H1 (cell line): ENCODE results near the gene TBC1D22B. TPM values are rescaled to one million over a fixed set of nuclear protein-coding genes. Genes with fewer than 3 reads are reported as not detected.

Source experiments
- CTCF ChIA-PET: fragments of 300-600 bp; sonication (Branson Sonifier 250); formaldehyde crosslinking; loops from one replicate; lab custom pipeline; 2021; ENCODE audit not compliant: partially characterized antibody; lab: Charles Lee
- POLR2A ChIA-PET: fragments of 300-600 bp; sonication (Branson Sonifier 250); formaldehyde crosslinking; loops from one replicate; lab custom pipeline; 2021; ENCODE audit warnings: inconsistent platforms; ENCODE audit not compliant: partially characterized antibody; lab: Charles Lee
- DNase-seq, 2 experiments: peaks; one replicate each; pipeline versions ENCODE4 v3.0.0 to v3.0.0-alpha.2; 2010 to 2022; ENCODE audit warnings: low spot score in 2 of 2, low read depth in 1 of 2, mixed read lengths in 1 of 2
- FAIRE-seq: peaks from 2 replicates; lab custom pipeline; 2011; peaks lifted over from hg19 to GRCh38; lab: Jason Lieb, UNC
- H2AFZ ChIP-seq: 2 replicates; pipeline ENCODE4 v1.8.1; 2012; ENCODE audit warnings: low read length, inconsistent platforms
- H2AK5ac ChIP-seq: 2 replicates; pipeline ENCODE4 v1.6.1; 2013; ENCODE audit warnings: low read depth, low read length
- H2BK120ac ChIP-seq: replicated peaks from 2 replicates; pipeline ENCODE3; 2013; ENCODE audit warnings: low read depth, low read length, inconsistent platforms
- H2BK12ac ChIP-seq: 2 replicates; pipeline ENCODE4 v1.6.1; 2013; ENCODE audit warnings: low read depth, low read length
- H2BK15ac ChIP-seq: 2 replicates; pipeline ENCODE4 v1.6.1; 2013; ENCODE audit warnings: low read length
- H2BK20ac ChIP-seq: 2 replicates; pipeline ENCODE4 v1.6.1; 2013; ENCODE audit warnings: low read length
- H2BK5ac ChIP-seq: 2 replicates; pipeline ENCODE4 v1.6.1; 2013; ENCODE audit warnings: low read depth, low read length
- H3K14ac ChIP-seq: 2 replicates; pipeline ENCODE4 v1.6.1; 2013; ENCODE audit warnings: inconsistent platforms; ENCODE audit not compliant: insufficient read length
- H3K18ac ChIP-seq: 2 replicates; pipeline ENCODE4 v1.6.1; 2013; ENCODE audit warnings: low read length; ENCODE audit errors: extremely low read depth
- H3K23ac ChIP-seq: 2 replicates; pipeline ENCODE4 v1.6.1; 2013; ENCODE audit warnings: inconsistent platforms; ENCODE audit not compliant: insufficient read length
- H3K23me2 ChIP-seq: 2 replicates; pipeline ENCODE4 v1.6.1; 2013; ENCODE audit warnings: low read depth, low read length
- H3K27ac ChIP-seq: 2 replicates; pipeline ENCODE4 v1.6.1; 2011; ENCODE audit warnings: low read depth, low read length, inconsistent platforms
- H3K27me3 ChIP-seq, 4 experiments: replicated peaks in 1 of 4; 1 replicate in 1 of 4; 2 replicates in 3 of 4; pipeline versions ENCODE4 v1.6.1 to v1.8.1; 2011 to 2013; ENCODE audit warnings: low read length in 3 of 4, mild to moderate bottlenecking in 3 of 4, inconsistent platforms in 2 of 4, mixed read lengths in 2 of 4, moderate library complexity in 1 of 4; ENCODE audit not compliant: control insufficient read depth in 3 of 4, insufficient read depth in 3 of 4; ENCODE audit errors: extremely low read depth in 1 of 4
- H3K36me3 ChIP-seq, 4 experiments: 2 replicates each; pipeline versions ENCODE4 v1.6.1 to v1.8.1; 2011 to 2013; ENCODE audit warnings: mild to moderate bottlenecking in 4 of 4, low read length in 3 of 4, moderate library complexity in 2 of 4, control low read depth in 1 of 4, inconsistent platforms in 1 of 4; ENCODE audit not compliant: insufficient read depth in 4 of 4, control insufficient read depth in 2 of 4
- H3K4ac ChIP-seq: replicated peaks from 2 replicates; pipeline ENCODE3; 2013; ENCODE audit warnings: low read length, low read depth, mixed read lengths, inconsistent platforms; ENCODE audit not compliant: insufficient read length
- H3K4me1 ChIP-seq, 4 experiments: replicated peaks in 1 of 4; 1 replicate in 1 of 4; 2 replicates in 3 of 4; pipeline versions ENCODE4 v1.6.1 to v1.8.1; 2011 to 2013; ENCODE audit warnings: low read length in 3 of 4, inconsistent platforms in 2 of 4, mixed read lengths in 1 of 4; ENCODE audit not compliant: insufficient read depth in 4 of 4, control insufficient read depth in 3 of 4
- H3K4me2 ChIP-seq, 2 experiments: 2 replicates each; pipeline versions ENCODE4 v1.6.1 to v1.8.1; 2011 to 2013; ENCODE audit warnings: low read depth in 2 of 2, low read length in 2 of 2, control low read depth in 1 of 2, inconsistent platforms in 1 of 2, mild to moderate bottlenecking in 1 of 2; ENCODE audit not compliant: insufficient read depth in 1 of 2
- H3K4me3 ChIP-seq, 4 experiments: fragments of 200-600, 300-600 bp in 1 of 4; sonication (generic), shearing (Covaris generic), sonication (Bioruptor Twin) in 1 of 4; 2 replicates each; pipeline versions ENCODE4 v1.5.1 to v1.8.1; 2011 to 2016; ENCODE audit warnings: low read length in 4 of 4, low read depth in 3 of 4, control low read depth in 2 of 4, inconsistent platforms in 2 of 4, mild to moderate bottlenecking in 2 of 4, mixed read lengths in 1 of 4, moderate library complexity in 1 of 4; ENCODE audit not compliant: insufficient read depth in 2 of 4; ENCODE audit errors: extremely low read depth in 1 of 4
- H3K56ac ChIP-seq: replicated peaks from 2 replicates; pipeline ENCODE3; 2013; ENCODE audit warnings: low read depth, mild to moderate bottlenecking, mixed read lengths, low read length, inconsistent platforms; ENCODE audit not compliant: insufficient read length
- H3K79me1 ChIP-seq: 2 replicates; pipeline ENCODE4 v1.6.1; 2013; ENCODE audit warnings: low read depth, low read length, control low read depth
- H3K79me2 ChIP-seq, 2 experiments: 2 replicates each; pipeline versions ENCODE4 v1.6.1 to v1.8.1; 2012 to 2013; ENCODE audit warnings: low read length in 2 of 2, mild to moderate bottlenecking in 2 of 2, inconsistent platforms in 1 of 2; ENCODE audit not compliant: insufficient read depth in 2 of 2, control insufficient read depth in 1 of 2
- H3K9ac ChIP-seq, 4 experiments: replicated peaks in 1 of 4; 1 replicate in 1 of 4; 2 replicates in 3 of 4; pipeline versions ENCODE4 v1.6.1 to v1.8.1; 2011 to 2013; ENCODE audit warnings: low read depth in 3 of 4, low read length in 3 of 4, control low read depth in 2 of 4, mild to moderate bottlenecking in 2 of 4, moderate library complexity in 2 of 4, inconsistent platforms in 1 of 4; ENCODE audit errors: extremely low read depth in 1 of 4
- H3K9me3 ChIP-seq, 2 experiments: 2 replicates each; pipeline versions ENCODE4 v1.6.1 to v1.8.1; 2012 to 2013; ENCODE audit warnings: mild to moderate bottlenecking in 2 of 2, moderate library complexity in 2 of 2, control low read depth in 1 of 2, inconsistent platforms in 1 of 2, low read depth in 1 of 2, low read length in 1 of 2, mixed read lengths in 1 of 2; ENCODE audit not compliant: insufficient read depth in 2 of 2
- H4K20me1 ChIP-seq, 2 experiments: replicated peaks in 1 of 2; 2 replicates each; pipeline versions ENCODE3 to v1.8.1; 2011 to 2013; ENCODE audit warnings: inconsistent platforms in 2 of 2, low read length in 2 of 2, mild to moderate bottlenecking in 1 of 2; ENCODE audit not compliant: insufficient read depth in 2 of 2, control insufficient read depth in 1 of 2
- H4K5ac ChIP-seq: 2 replicates; pipeline ENCODE4 v1.6.1; 2013; ENCODE audit warnings: low read length, low read depth, mixed read lengths, inconsistent platforms; ENCODE audit not compliant: insufficient read length
- H4K8ac ChIP-seq: 2 replicates; pipeline ENCODE4 v1.8.0; 2013; ENCODE audit warnings: mild to moderate bottlenecking, moderate library complexity, low read length, inconsistent platforms; ENCODE audit not compliant: insufficient read depth; ENCODE audit errors: extremely low read depth
- H4K91ac ChIP-seq: replicated peaks from 2 replicates; pipeline ENCODE3; 2013; ENCODE audit warnings: low read length, mixed read lengths, inconsistent platforms; ENCODE audit not compliant: insufficient read length
- BRCA1 ChIP-seq: IDR thresholded peaks from 2 replicates; pipeline ENCODE4 v1.6.1; 2012; ENCODE audit warnings: low read depth, low read length, improper control_type of control experiment
- GTF2F1 ChIP-seq: IDR thresholded peaks from 2 replicates; pipeline ENCODE4 v1.6.1; 2012; ENCODE audit warnings: low read depth, low read length, improper control_type of control experiment, borderline replicate concordance
- HDAC2 ChIP-seq, 2 experiments: fragments of 300-600 bp in 1 of 2; sonication (generic) in 1 of 2; IDR thresholded peaks; 2 replicates each; pipeline ENCODE4 v1.6.1; 2011 to 2012; ENCODE audit warnings: low read depth in 2 of 2, low read length in 2 of 2, mild to moderate bottlenecking in 2 of 2, moderate library complexity in 2 of 2, borderline replicate concordance in 1 of 2, inconsistent platforms in 1 of 2
- HDAC6 ChIP-seq: IDR thresholded peaks from one replicate; pipeline ENCODE4 v1.7.1; 2012; ENCODE audit warnings: low read depth, mild to moderate bottlenecking, inconsistent platforms, low read length, moderate library complexity
- PHF8 ChIP-seq: fragments of 200-600 bp; sonication (generic); conservative IDR thresholded peaks from 2 replicates; pipeline ENCODE4 v1.7.1; 2012; ENCODE audit warnings: low read depth, mild to moderate bottlenecking, inconsistent platforms, low read length, moderate library complexity
- SIRT6 ChIP-seq: IDR thresholded peaks from one replicate; pipeline ENCODE4 v1.7.1; 2012; ENCODE audit warnings: low read length, inconsistent platforms
- TAF1 ChIP-seq: IDR thresholded peaks from 2 replicates; pipeline ENCODE4 v1.6.1; 2011; ENCODE audit warnings: mild to moderate bottlenecking, low read depth, low read length
- TCF12 ChIP-seq: IDR thresholded peaks from 2 replicates; pipeline ENCODE4 v1.6.1; 2011; ENCODE audit warnings: low read depth, mild to moderate bottlenecking, low read length
- WGBS, 2 experiments: shearing (Covaris generic) in 1 of 2; methylation state at CpG; one replicate each; pipeline versions ENCODE4 v1.1.6 to v1.1.7; 2013 to 2015; ENCODE audit warnings: low lambda C conversion rate in 2 of 2, mixed read lengths in 2 of 2, inconsistent platforms in 1 of 2, low coverage in 1 of 2, missing lambda C conversion rate in 1 of 2; ENCODE audit not compliant: insufficient replicate concordance in 2 of 2, insufficient coverage in 1 of 2, insufficient read length in 1 of 2; ENCODE audit errors: extremely low coverage in 1 of 2, missing lambda C conversion rate in 1 of 2; 5-methylcytosine and 5-hydroxymethylcytosine counted together
- polyA plus RNA-seq, 7 experiments: library from polyadenylated mRNA; depleted of rRNA in 3 of 7; stranded (reverse) in 5 of 7; unstranded in 2 of 7; fragments of >200 nt in 5 of 7; fragments of 200-250 nt in 2 of 7; gene quantifications; 1 replicate in 5 of 7; 2 replicates in 1 of 7; 4 replicates in 1 of 7; pipeline versions ENCODE4 v1.2.1 to v1.2.3, GENCODE V29; 2011 to 2013; ENCODE audit warnings: missing spikeins in 2 of 7, mixed read lengths in 2 of 7
- total RNA-seq: library from RNA; stranded (reverse); fragmentation: NEBNext Ultra II Directional; extraction: Animal tissue kit (Norgen Biotek cat#: 25700); gene quantifications from 2 replicates; pipeline ENCODE4 v1.2.1, GENCODE V29; 2021

TBC1D22B gene
- total and polyA plus RNA-seq, 2 of the 8 experiments (the other 6 are each of a cell fraction or from before 2014, with no cell fraction given), result 10.1 to 17.4 TPM

DNA sequence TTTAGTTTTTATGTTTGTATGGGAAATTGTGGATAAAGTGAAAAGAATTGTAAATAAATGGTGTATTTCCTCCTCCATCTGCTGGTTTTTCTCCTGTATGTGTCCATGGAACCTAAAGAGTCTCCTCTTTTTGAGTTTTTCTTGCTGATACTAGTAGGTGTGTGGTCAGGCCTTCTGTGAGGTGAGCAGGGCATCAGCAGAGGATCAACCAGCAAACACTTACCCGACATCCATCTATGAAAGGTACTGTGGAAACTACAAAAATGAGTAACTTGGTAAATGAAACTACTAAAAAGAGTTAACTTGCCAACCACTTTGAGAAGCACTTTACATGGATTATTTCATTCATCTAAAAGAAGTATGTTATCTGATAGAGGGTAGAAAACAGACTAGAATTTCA lies 75.3 kb downstream of the TBC1D22B start:
- 100% methylated on average over 1 of the region's 1 CpG; no CpG with 5 or more reads in 1 of the 2 experiments for WGBS, 2 experiments
- POLR2A ChIA-PET, result no interaction called here

More for the DNA sequence above, 75.3 kb downstream of the TBC1D22B start:
- H2AFZ ChIP-seq, result no peak overlapping the region
- H2AK5ac ChIP-seq, result no peak overlapping the region
- CTCF ChIA-PET, result interaction anchor here (0.6 kb wide), 1 partner anchor 90 kb away, joined by 3 read pairs; no protein-coding TSS in a partner anchor
- DNase-seq (no peak), FAIRE-seq (no peak)
- no peak overlapping the region for H2BK120ac ChIP-seq
- H3K9ac ChIP-seq, result no peak overlapping the region
- no peak overlapping the region for H4K8ac ChIP-seq
- no peak overlapping the region for H3K4me3 ChIP-seq
- H2BK12ac ChIP-seq, result no peak overlapping the region
- H3K27me3 ChIP-seq, result no peaks in the 10 kb centered on the region
- no peak overlapping the region for H3K56ac ChIP-seq
- H2BK15ac ChIP-seq, result no peak overlapping the region
- H4K5ac ChIP-seq, result no peak overlapping the region
- H3K79me2 ChIP-seq, result no peaks in the 10 kb centered on the region
- H2BK20ac ChIP-seq, result no peak overlapping the region
- H2BK5ac ChIP-seq, result no peak overlapping the region
- H3K14ac ChIP-seq, result no peak overlapping the region
- no peaks in the 10 kb centered on the region for H3K9me3 ChIP-seq
- no peaks in the 10 kb centered on the region for H3K4me1 ChIP-seq
- no peaks in the 10 kb centered on the region for H4K20me1 ChIP-seq
- no peak overlapping the region for H3K18ac ChIP-seq
- H4K91ac ChIP-seq, result no peak overlapping the region
- peaks cover 0 to 18% (median 5%) of the 10 kb centered on the region in 4 experiments; a peak in 4 of 8 replicates for H3K36me3 ChIP-seq
- TF ChIP-seq SIRT6 (no peak), PHF8 (no peak), BRCA1 (no peak), TCF12 (no peak), GTF2F1 (no peak), HDAC6 (no peak), HDAC2 (IDR thresholded peaks at IDR 0.05; ENCODE audit: borderline replicate concordance in 1 of 2, low read depth in 2 of 2, low read length in 2 of 2) (no peak), TAF1 (no peak)
- TF ChIP-seq, all 59 proteins: peak for 0
- Histone ChIP-seq H3K23me2 (no peaks in the 10 kb centered on the region), H3K4me2 (no peak overlapping the region), H3K79me1 (no peaks in the 10 kb centered on the region), H3K27ac (no peak overlapping the region), H3K23ac (no peak overlapping the region), H3K4ac (no peak overlapping the region)
